HAP-1 (cell line): ENCODE results near the gene MKKS.
A peak's percentile ranks its signal among the peaks of the same experiment; 100 is the strongest.

Experiments used
- DNase-seq, 2 experiments: peaks; one replicate each; pipeline ENCODE4 v3.0.0-alpha.2; 2016 to 2020; ENCODE audit warnings: low spot score in 2 of 2
- H3K27me3 ChIP-seq: fragments of 250-450 bp; sonication (Bioruptor Pico); 2 replicates; pipeline ENCODE4 v1.5.1; 2020; ENCODE audit warnings: low read depth, mild to moderate bottlenecking, moderate library complexity
- H3K36me3 ChIP-seq: fragments of 250-450 bp; sonication (Bioruptor Pico); replicated peaks from 2 replicates; pipeline ENCODE4 v1.5.1; 2020; ENCODE audit warnings: mild to moderate bottlenecking
- H3K4me1 ChIP-seq: fragments of 250-450 bp; sonication (Bioruptor Pico); 2 replicates; pipeline ENCODE4 v1.5.1; 2020; ENCODE audit warnings: mild to moderate bottlenecking
- H3K4me3 ChIP-seq: fragments of 250-450 bp; sonication (Bioruptor Pico); 2 replicates; pipeline ENCODE4 v1.5.1; 2020; ENCODE audit warnings: mild to moderate bottlenecking, moderate library complexity
- H3K9me3 ChIP-seq: fragments of 250-450 bp; sonication (Bioruptor Pico); 2 replicates; pipeline ENCODE4 v1.5.1; 2020; ENCODE audit warnings: mild to moderate bottlenecking, moderate library complexity
- in situ Hi-C: fragments of 300-500 bp; cut with MboI; formaldehyde crosslinking; loops from 3 replicates; pipeline ENCODE4 v1.14.3; 2020; ENCODE audit warnings: low sequenced_read_pairs, inconsistent platforms, mixed read lengths

MKKS gene

DNA sequence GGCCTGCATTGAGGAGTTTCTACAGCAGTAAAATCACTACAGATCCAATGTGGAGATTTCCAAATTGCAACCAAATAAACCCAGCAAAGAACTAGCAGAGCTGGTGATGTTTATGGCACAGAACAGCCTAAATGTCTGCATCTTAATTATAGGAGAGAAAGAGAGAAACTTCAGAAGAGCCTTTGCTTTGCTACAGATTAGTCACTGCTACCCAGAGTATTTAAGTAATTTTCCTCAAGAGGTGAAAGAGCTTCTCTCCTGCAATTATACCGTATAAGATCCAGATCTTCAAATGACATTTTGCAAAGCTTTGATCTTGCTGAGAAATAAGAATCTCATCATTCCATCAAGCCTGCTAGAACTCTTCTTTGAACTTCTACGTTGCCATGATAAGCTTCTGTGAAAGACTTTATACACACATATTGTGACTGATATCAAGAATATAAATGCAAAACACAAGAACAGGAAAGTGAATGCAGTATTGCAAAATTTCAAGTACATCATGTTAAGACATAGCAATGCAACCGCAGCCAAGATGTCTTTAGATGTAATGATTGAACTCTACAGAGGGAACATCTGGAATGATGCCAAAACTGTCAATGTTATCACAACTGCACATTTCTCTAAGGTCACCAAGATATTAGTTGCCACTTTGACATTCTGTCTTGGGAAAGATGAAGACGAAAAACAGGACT, 48.0 kb downstream of the MKKS start:
- in situ Hi-C loops: no loop called here

DNA sequence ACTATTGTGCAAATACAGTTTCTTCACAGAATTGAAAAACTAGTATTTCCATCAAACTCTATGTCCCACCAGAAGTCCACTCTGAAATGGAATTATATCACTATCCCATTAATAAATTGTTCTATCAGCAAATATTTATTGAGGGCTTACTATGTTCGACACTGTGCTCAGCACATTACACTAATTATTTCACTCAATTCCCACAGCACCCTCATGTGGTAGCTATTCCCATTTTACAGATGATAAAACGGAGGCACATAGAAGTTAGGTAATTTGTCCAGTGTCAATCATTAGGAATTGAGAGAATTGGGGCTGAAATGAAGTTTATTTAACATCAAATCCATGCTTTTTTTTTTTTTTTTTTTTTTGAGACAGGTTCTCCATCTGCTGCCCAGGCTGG, 52.5 kb downstream of the MKKS start:
- H3K9me3 ChIP-seq: no peaks in the 10 kb centered on the region
- in situ Hi-C loops: no loop called here
- no peak for DNase-seq
- no peak overlapping the region for H3K4me3 ChIP-seq
- H3K4me1 ChIP-seq: no peaks in the 10 kb centered on the region
- no peaks in the 10 kb centered on the region for H3K27me3 ChIP-seq
- no peaks in the 10 kb centered on the region for H3K36me3 ChIP-seq

More for the DNA sequence above, 48.0 kb downstream of the MKKS start:
- H3K9me3 ChIP-seq: peaks cover 3% of the 10 kb centered on the region; the same call in 1 of the 2 replicates
- no peaks in the 10 kb centered on the region for H3K36me3 ChIP-seq
- no peak overlapping the region for H3K4me3 ChIP-seq
- no peak for DNase-seq
- H3K27me3 ChIP-seq: no peaks in the 10 kb centered on the region
- H3K4me1 ChIP-seq: peaks cover 12% of the 10 kb centered on the region

DNA sequence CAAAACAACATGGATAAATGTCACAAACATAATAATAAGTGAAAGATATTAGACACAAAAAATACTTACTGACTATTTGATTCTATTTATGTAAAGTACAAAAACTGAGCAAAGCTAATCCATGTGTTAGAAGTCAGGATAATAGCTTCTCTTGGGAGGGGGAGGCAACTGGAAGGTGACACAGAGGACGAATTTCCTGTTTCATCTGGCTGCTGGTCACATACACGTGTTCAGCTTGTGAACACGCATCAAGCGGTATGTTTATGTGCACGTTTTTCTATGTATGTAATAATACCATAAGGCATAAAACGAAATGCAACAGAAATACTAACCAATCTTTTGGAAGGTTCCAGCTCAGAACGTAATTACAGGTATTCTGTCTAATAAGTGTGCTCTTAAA, 54.3 kb downstream of the MKKS start:
- Histone ChIP-seq H3K27me3 (no peaks in the 10 kb centered on the region), H3K9me3 (no peaks in the 10 kb centered on the region), H3K4me3 (no peak overlapping the region), H3K36me3 (no peaks in the 10 kb centered on the region), H3K4me1 (0 out of 2 replicates have a peak, but pooled peaks cover 2% of the 10 kb centered on the region)
- in situ Hi-C loops: no loop called here
- no peak for DNase-seq

DNA sequence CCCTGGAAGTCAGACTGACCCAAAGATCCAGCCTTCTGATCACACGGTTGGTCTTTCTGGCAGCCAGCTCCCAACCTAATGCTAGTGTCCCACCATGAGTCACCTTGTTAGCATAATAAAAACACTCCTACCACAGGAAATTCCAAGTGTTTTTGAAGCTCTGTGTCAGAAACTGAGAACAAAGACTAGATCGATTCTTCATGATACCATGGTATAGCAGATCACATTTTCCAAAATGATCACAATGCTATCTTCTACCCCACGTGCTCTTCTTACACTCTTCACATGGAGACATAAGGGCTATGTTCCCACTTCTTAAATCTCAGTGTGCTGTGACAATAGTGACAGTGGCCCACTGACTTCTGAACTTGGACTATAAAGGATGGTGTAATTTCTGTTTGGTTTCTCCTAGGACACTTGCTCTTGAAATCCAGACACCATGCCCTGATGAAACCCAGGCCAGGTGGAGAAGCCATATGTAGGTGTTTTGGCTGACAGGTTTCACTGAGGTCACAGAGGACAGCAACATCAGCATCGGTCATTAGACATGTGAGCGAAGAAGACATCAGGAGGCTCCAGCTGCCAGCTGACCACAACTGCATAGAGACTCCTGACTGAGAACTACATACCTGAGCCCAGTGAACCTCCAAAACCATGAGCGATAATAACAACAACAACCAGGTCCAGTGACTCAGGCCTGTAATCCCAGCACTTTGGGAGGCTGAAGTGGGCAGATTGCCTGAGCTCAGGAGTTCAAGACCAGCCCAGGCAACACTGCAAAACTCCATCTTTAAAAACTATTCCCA, 57.5 kb downstream of the MKKS start:
- Histone ChIP-seq H3K27me3 (no peaks in the 10 kb centered on the region), H3K9me3 (no peaks in the 10 kb centered on the region), H3K4me3 (no peak overlapping the region), H3K4me1 (0 out of 2 replicates have a peak, but pooled peaks cover 2% of the 10 kb centered on the region), H3K36me3 (no peaks in the 10 kb centered on the region)
- in situ Hi-C loops: no loop called here
- peak; percentile 26 to 34 for DNase-seq

DNA sequence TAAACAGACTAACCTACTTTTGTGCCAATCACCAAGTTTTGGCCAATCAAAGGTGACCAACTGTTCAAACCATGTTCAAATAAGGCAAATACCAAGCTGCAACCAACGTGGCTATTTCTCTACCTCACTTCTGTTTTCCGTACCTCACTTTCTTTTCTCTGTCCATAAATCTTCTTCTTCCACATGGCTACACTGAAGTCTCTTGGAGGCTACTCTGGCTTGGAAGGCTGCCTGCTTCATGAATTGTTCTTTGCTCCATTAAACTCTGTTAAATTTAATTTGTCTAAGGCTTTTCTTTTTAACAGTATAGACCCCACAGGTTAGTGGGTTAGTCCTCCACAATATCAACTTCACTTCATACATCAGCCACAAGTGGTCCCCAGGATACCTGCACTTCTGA, 58.8 kb downstream of the MKKS start:
- DNase-seq: no peak
- Histone ChIP-seq H3K4me1 (0 out of 2 replicates have a peak, but pooled peaks cover 2% of the 10 kb centered on the region), H3K36me3 (no peaks in the 10 kb centered on the region), H3K9me3 (no peaks in the 10 kb centered on the region), H3K27me3 (no peaks in the 10 kb centered on the region), H3K4me3 (no peak overlapping the region)
- in situ Hi-C loops: no loop called here

DNA sequence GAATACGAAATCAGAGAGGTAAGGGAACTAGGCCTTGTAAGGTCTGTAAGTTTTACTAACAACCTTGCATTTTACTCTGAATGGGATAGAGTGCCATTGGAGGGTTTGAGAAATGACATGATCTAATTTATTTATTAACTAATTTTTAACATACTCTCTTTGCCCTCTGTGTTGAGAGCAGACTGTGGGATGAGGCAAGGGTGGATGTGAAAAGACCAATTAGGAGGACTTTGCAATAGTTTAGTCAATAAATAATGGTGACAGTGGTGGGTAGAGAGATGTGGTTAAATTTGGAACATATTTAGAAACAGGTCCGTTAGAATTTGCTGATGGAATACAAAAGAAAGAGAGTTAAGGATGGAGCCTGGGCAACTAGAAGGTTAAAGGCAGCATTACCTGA, 60.0 kb downstream of the MKKS start:
- in situ Hi-C loops: loop anchor here (25.0 kb wide), 1 partner anchor 387 kb away; no protein-coding TSS in a partner anchor
- Histone ChIP-seq H3K27me3 (no peaks in the 10 kb centered on the region), H3K9me3 (no peaks in the 10 kb centered on the region), H3K36me3 (no peaks in the 10 kb centered on the region), H3K4me1 (0 out of 2 replicates have a peak, but pooled peaks cover 2% of the 10 kb centered on the region), H3K4me3 (no peak overlapping the region)
- no peak for DNase-seq

DNA sequence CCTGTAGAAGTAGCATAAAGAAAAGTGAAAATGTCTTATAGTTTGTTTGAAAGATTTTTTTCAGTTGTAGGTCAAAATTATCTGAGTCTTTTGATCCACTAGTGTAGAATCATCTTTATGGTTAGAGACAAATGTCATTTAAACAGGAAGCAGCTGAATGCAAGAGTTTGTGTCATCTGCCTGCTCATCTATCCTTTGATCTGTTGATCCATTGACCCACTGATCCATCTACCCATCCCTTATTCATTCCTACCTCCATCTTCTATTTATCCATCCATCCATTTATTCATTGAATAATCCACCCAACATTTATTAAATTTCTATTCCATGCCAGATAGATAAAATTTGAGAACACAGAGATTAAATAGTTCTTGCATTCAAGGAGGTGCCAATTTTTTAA, 62.6 kb downstream of the MKKS start:
- in situ Hi-C loops: loop anchor here (25.0 kb wide), 1 partner anchor 384 kb away; no protein-coding TSS in a partner anchor
- H3K4me3 ChIP-seq: no peak overlapping the region
- H3K9me3 ChIP-seq: no peaks in the 10 kb centered on the region
- H3K4me1 ChIP-seq: 0 out of 2 replicates have a peak, but pooled peaks cover 2% of the 10 kb centered on the region
- DNase-seq: no peak
- H3K27me3 ChIP-seq: no peaks in the 10 kb centered on the region
- H3K36me3 ChIP-seq: no peaks in the 10 kb centered on the region

DNA sequence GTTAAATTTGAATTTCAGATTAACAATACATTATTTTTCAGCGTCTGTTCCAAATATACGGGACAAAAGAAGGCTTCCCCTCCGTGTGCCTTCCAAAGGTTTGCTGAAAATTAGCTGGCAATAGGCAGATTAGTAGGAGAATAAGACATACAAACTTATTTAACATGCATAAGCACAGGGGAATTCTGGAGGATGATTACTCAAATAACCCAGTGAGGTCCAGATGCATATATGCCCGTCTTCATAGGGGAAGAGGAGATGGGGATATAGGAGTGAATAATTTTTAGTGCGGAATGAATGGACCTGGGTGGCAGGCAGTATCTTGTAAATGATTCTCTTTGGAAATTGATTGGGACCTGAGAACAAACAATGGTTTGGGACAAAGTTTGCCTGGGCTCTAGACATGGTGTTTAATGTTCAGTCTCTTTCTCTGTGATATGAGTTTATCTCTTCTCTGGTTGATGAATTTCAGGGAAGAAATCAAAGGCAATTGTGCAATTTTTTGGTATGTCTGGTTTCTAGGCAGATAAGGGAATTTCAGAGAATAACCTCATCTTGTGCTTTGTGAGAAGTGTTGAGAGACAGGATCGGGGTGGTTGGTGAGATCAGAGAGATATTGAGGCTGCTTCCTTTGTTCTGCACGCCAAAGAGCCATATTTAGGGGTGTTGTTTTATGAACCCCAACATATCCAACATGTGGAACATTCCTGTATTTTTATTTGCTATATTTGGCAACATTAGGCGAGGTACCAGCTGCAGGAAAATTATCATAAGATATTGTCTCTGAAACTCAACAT, 63.7 kb downstream of the MKKS start:
- Histone ChIP-seq H3K27me3 (no peaks in the 10 kb centered on the region), H3K4me3 (no peak overlapping the region), H3K9me3 (no peaks in the 10 kb centered on the region), H3K36me3 (no peaks in the 10 kb centered on the region), H3K4me1 (no peaks in the 10 kb centered on the region)
- in situ Hi-C loops: loop anchor here (25.0 kb wide), 1 partner anchor 383 kb away; no protein-coding TSS in a partner anchor
- no peak for DNase-seq

DNA sequence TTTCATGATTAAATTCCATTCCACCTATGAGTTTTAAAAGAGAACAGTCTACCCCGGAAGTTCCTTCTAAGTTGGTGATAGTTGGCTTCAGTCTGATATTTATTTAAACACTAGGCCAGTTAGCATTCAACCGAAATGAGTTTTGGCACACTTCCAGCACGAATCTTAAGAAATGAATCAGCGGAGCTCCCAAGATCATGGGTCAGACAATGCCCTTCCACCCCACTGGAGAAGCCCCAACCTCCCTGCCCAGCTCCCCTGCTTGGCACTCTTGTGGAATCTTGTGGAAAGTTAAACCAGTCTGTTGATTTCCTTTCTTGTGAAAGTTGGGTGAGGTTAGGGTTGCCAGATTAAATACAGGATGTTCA, 64.3 kb downstream of the MKKS start:
- H3K27me3 ChIP-seq: no peaks in the 10 kb centered on the region
- in situ Hi-C loops: loop anchor here (25.0 kb wide), 1 partner anchor 382 kb away; no protein-coding TSS in a partner anchor
- no peak overlapping the region for H3K4me3 ChIP-seq
- no peaks in the 10 kb centered on the region for H3K4me1 ChIP-seq
- no peaks in the 10 kb centered on the region for H3K9me3 ChIP-seq
- H3K36me3 ChIP-seq: no peaks in the 10 kb centered on the region
- DNase-seq: no peak

DNA sequence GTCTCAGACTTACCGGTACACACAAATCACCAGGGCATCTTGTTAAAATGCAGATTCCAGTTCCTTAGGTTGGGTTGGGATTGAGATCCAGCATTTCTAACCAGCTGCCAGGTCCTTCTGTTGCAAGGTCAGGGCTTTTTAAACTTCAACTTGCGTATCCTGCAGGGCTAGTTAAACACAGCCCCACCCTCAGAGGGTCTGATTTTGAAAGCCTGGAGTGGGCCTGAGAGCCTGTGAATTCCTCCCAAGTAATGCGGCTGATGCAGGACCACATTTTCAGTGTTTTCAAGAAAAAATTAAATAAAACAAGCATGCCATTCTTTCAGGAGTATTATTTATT, 65.3 kb downstream of the MKKS start:
- H3K36me3 ChIP-seq: no peaks in the 10 kb centered on the region
- H3K4me3 ChIP-seq: no peak overlapping the region
- in situ Hi-C loops: loop anchor here (25.0 kb wide), 1 partner anchor 381 kb away; no protein-coding TSS in a partner anchor
- H3K4me1 ChIP-seq: no peaks in the 10 kb centered on the region
- no peaks in the 10 kb centered on the region for H3K9me3 ChIP-seq
- no peak for DNase-seq
- no peaks in the 10 kb centered on the region for H3K27me3 ChIP-seq

DNA sequence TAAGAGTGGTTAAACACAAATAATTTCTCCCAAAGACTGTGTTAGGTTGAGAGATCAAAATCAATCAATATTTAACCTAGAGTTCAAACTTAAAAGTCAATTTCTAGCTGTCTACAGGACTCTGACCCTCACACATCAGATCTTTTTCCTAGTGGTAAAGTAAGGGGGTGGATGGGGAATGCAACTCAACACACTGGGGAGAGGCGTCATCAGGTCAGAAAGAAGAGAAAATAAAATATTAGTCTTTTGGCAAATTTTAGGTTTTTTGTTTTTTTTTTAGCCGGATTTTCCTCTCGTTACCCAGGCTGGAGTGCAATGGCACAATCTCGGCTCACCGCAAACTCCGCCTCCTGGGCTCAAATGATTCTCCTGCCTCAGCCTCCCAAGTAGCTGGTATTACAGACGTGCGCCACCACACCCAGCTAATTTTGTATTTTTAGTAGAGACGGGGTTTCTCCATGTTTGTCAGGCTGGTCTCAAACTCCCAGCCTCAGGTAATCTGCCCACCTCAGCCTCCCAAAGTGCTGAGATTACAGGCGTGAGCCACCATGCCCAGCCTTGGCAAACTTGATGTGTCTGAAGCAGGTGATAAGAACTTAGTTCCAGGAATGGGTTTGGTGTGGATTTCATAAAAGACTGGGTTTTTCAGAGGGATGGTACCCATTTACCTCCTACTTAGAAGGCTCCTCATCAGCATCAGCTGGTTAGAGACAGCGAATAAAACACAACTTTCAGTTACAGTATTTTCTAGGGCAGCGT, 65.9 kb downstream of the MKKS start:
- Histone ChIP-seq H3K27me3 (no peaks in the 10 kb centered on the region), H3K4me1 (no peaks in the 10 kb centered on the region), H3K9me3 (no peaks in the 10 kb centered on the region), H3K36me3 (no peaks in the 10 kb centered on the region), H3K4me3 (no peak overlapping the region)
- in situ Hi-C loops: loop anchor here (25.0 kb wide), 1 partner anchor 381 kb away; no protein-coding TSS in a partner anchor
- no peak for DNase-seq

DNA sequence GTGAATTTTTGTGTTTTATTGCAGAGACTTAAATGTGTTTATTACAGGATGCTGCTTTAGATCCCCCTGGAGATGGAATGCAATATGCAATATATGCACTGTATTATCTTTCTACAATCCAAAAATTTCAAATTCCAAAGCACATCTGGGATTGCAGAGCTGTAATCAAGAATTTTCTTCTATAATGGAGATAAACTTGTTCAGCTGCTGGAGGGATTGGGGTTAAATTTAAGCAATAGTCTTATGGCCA, 66.4 kb downstream of the MKKS start:
- in situ Hi-C loops: loop anchor here (25.0 kb wide), 1 partner anchor 380 kb away; no protein-coding TSS in a partner anchor

More for the DNA sequence above, 66.4 kb downstream of the MKKS start:
- no peak for DNase-seq
- Histone ChIP-seq H3K4me3 (no peak overlapping the region), H3K36me3 (no peaks in the 10 kb centered on the region), H3K4me1 (no peaks in the 10 kb centered on the region), H3K9me3 (no peaks in the 10 kb centered on the region; the same call in 1 of the 2 replicates), H3K27me3 (no peaks in the 10 kb centered on the region)
